Activated B cell treated with CpG ODN at 0.5 μM for 24 hours (primary cell): Measurements from ENCODE around the gene WDR35. TPM values are rescaled to one million over a fixed set of nuclear protein-coding genes. Genes with fewer than 3 reads are reported as not detected.

Source experiments
- ATAC-seq: fragments of 200-7000 bp; cut with Tn5 transposase; one replicate; pipeline ENCODE4 v1.10.0; 2021; ENCODE audit warnings: low read depth, mild to moderate bottlenecking, moderate library complexity
- CTCF ChIA-PET: fragments of 350-600 bp; sonication (Branson Sonifier 250); formaldehyde crosslinking; loops from one replicate; lab custom pipeline; 2021; ENCODE audit warnings: antibody characterized with exemption; lab: Charles Lee
- POLR2A ChIA-PET: fragments of 350-600 bp; sonication (Branson Sonifier 250); formaldehyde crosslinking; loops from one replicate; lab custom pipeline; 2021; ENCODE audit warnings: antibody characterized with exemption; lab: Charles Lee
- DNase-seq: peaks from one replicate; pipeline ENCODE4 v3.0.0; 2022
- H3K27ac Mint-ChIP-seq: one replicate; pipeline ENCODE4 v1.8.0; 2020; ENCODE audit warnings: mixed read lengths
- H3K27me3 Mint-ChIP-seq: one replicate; pipeline ENCODE4 v1.8.0; 2021; ENCODE audit warnings: mixed read lengths
- H3K36me3 Mint-ChIP-seq: one replicate; pipeline ENCODE4 v1.8.0; 2021; ENCODE audit warnings: low read depth, mixed read lengths
- H3K4me1 Mint-ChIP-seq: one replicate; pipeline ENCODE4 v1.8.0; 2021; ENCODE audit warnings: mixed read lengths
- H3K4me3 Mint-ChIP-seq: one replicate; pipeline ENCODE4 v1.8.0; 2020; ENCODE audit warnings: mild to moderate bottlenecking, mixed read lengths
- H3K9me3 Mint-ChIP-seq: one replicate; pipeline ENCODE4 v1.8.0; 2020; ENCODE audit warnings: mixed read lengths
- CTCF ChIP-seq: fragments of 200-600 bp; IDR thresholded peaks from one replicate; pipeline ENCODE4 v1.8.0; 2022; ENCODE audit warnings: antibody characterized with exemption, mild to moderate bottlenecking
- intact Hi-C: fragments of 100-400 bp; cut with micrococcal nuclease; formaldehyde crosslinking; loops from one replicate; pipeline ENCODE4 v1.15.1; 2024
- total RNA-seq: library from RNA; stranded (reverse); gene quantifications from 2 replicates; pipeline ENCODE4 v1.2.3, GENCODE V29; 2022

Gene WDR35
- total RNA-seq, 1 donor from 2014 or later: 8.2 TPM

- H3K27ac Mint-ChIP-seq: peak overlapping the region; percentile 8
These were observed 110.8 kb downstream of the WDR35 start for GRCh38 chr2:19879120-19879519.

GRCh38 chr2:19878268-19879046 lies 111.4 kb downstream of the WDR35 start:
- H3K4me1 Mint-ChIP-seq: peaks cover 21% of the 10 kb centered on the region
- no peak overlapping the region for H3K27ac Mint-ChIP-seq
- H3K27me3 Mint-ChIP-seq: no peaks in the 10 kb centered on the region
- intact Hi-C loops: no loop called here
- DNase-seq (no peak), ATAC-seq (no peak)
- no peaks in the 10 kb centered on the region for H3K9me3 Mint-ChIP-seq
- ChIA-PET CTCF (no interaction called here), POLR2A (no interaction called here)
- no peak for TF ChIP-seq CTCF
- H3K4me3 Mint-ChIP-seq: no peak overlapping the region
- H3K36me3 Mint-ChIP-seq: peaks cover 23% of the 10 kb centered on the region

More at GRCh38 chr2:19879120-19879519, 110.8 kb downstream of the WDR35 start:
- Mint-ChIP-seq H3K4me3 (no peak overlapping the region), H3K27me3 (no peaks in the 10 kb centered on the region), H3K36me3 (peaks cover 21% of the 10 kb centered on the region), H3K4me1 (peaks cover 21% of the 10 kb centered on the region), H3K9me3 (no peaks in the 10 kb centered on the region)
- DNase-seq (no peak), ATAC-seq (no peak)
- ChIA-PET POLR2A (interaction anchor here (1.2 kb wide), 1 partner anchor 1320 kb away, joined by 3 read pairs; no protein-coding TSS in a partner anchor), CTCF (no interaction called here)
- TF ChIP-seq CTCF: no peak
- intact Hi-C loops: no loop called here

GRCh38 chr2:19876751-19877150 lies 113.2 kb downstream of the WDR35 start:
- Mint-ChIP-seq H3K9me3 (no peaks in the 10 kb centered on the region), H3K4me3 (no peak overlapping the region), H3K27ac (no peak overlapping the region), H3K4me1 (peaks cover 21% of the 10 kb centered on the region), H3K36me3 (peaks cover 23% of the 10 kb centered on the region), H3K27me3 (no peaks in the 10 kb centered on the region)
- intact Hi-C loops: no loop called here
- no peak for TF ChIP-seq CTCF
- ChIA-PET POLR2A (no interaction called here), CTCF (no interaction called here)
- no peak for ATAC-seq
- DNase-seq: no peak

GRCh38 chr2:19875280-19875679 lies 114.6 kb downstream of the WDR35 start:
- DNase-seq: no peak
- POLR2A ChIA-PET: interaction anchor here (0.6 kb wide), 1 partner anchor 572 kb away, joined by 3 read pairs; the partner anchor contains the start of gene RHOB
- H3K36me3 Mint-ChIP-seq: peaks cover 24% of the 10 kb centered on the region
- intact Hi-C loops: no loop called here
- H3K9me3 Mint-ChIP-seq: no peaks in the 10 kb centered on the region
- H3K4me3 Mint-ChIP-seq: no peak overlapping the region
- CTCF ChIA-PET: interaction anchor here (0.8 kb wide), 1 partner anchor 8 kb away, joined by 3 read pairs; no protein-coding TSS in a partner anchor
- no peak overlapping the region for H3K27ac Mint-ChIP-seq
- H3K4me1 Mint-ChIP-seq: peaks cover 9% of the 10 kb centered on the region
- TF ChIP-seq CTCF: no peak
- no peaks in the 10 kb centered on the region for H3K27me3 Mint-ChIP-seq
- no peak for ATAC-seq

- no peak for TF ChIP-seq CTCF
- H3K36me3 Mint-ChIP-seq: peaks cover 24% of the 10 kb centered on the region
- POLR2A ChIA-PET: interaction anchor here (0.6 kb wide), 1 partner anchor 572 kb away, joined by 3 read pairs; the partner anchor contains the start of gene RHOB
- H3K27ac Mint-ChIP-seq: no peak overlapping the region
- intact Hi-C loops: no loop called here
- DNase-seq: no peak
- CTCF ChIA-PET: interaction anchor here (0.8 kb wide), 1 partner anchor 8 kb away, joined by 3 read pairs; no protein-coding TSS in a partner anchor
- H3K9me3 Mint-ChIP-seq: no peaks in the 10 kb centered on the region
- H3K27me3 Mint-ChIP-seq: no peaks in the 10 kb centered on the region
- no peak for ATAC-seq
- H3K4me3 Mint-ChIP-seq: no peak overlapping the region
- peaks cover 7% of the 10 kb centered on the region for H3K4me1 Mint-ChIP-seq
These were observed 115.2 kb downstream of the WDR35 start for GRCh38 chr2:19874726-19875125.
